ENCODE results near the gene NMBR. TPM values are rescaled to one million over a fixed set of nuclear protein-coding genes. Genes with fewer than 3 reads are reported as not detected.

The NMBR gene
- total RNA-seq, 1 experiment from 2014 or later: not detected

DNA sequence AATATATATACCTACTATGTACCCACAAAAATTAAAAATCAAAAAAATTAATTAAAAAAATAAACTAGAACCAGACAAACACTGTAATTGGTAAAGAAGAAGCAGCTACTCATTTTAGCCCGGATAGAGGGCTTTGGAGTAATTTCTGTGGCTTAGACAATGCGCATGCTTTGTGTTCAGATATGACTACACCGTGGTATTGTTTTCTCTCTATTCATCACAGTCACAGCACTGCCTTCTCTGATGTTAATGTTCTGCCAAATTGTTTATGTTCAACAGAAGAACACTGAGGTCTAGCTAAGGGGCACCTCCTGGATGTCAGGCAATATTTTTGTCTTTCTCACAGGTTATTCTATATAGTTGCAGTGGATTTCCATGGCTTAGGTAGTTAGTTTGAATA lies 91.7 kb downstream of the NMBR start:
- no peaks in the 10 kb centered on the region for H3K79me2 ChIP-seq (ENCODE audit: low read length)
- no peak overlapping the region for H3K27ac ChIP-seq (ENCODE audit: low read length)
- intact Hi-C loops (cut with micrococcal nuclease): no loop called here
- no peak overlapping the region for H3K4me3 ChIP-seq (ENCODE audit: low read length)
- no peak overlapping the region for H2AFZ ChIP-seq (ENCODE audit: low read length)
- H3K36me3 ChIP-seq (ENCODE audit: low read depth, low read length): no peaks in the 10 kb centered on the region
- no peaks in the 10 kb centered on the region for H4K20me1 ChIP-seq (ENCODE audit: low read length)
- no peaks in the 10 kb centered on the region for H3K27me3 ChIP-seq (ENCODE audit: low read length)
- no peaks in the 10 kb centered on the region for H3K4me1 ChIP-seq (ENCODE audit: insufficient read depth, low read length)
- CTCF ChIA-PET: no interaction called here
- POLR2A ChIA-PET (ENCODE audit: unreplicated experiment): no interaction called here
- no peaks in the 10 kb centered on the region for H3K9me3 ChIP-seq (ENCODE audit: low read length)
- TF ChIP-seq, protein P1, sequence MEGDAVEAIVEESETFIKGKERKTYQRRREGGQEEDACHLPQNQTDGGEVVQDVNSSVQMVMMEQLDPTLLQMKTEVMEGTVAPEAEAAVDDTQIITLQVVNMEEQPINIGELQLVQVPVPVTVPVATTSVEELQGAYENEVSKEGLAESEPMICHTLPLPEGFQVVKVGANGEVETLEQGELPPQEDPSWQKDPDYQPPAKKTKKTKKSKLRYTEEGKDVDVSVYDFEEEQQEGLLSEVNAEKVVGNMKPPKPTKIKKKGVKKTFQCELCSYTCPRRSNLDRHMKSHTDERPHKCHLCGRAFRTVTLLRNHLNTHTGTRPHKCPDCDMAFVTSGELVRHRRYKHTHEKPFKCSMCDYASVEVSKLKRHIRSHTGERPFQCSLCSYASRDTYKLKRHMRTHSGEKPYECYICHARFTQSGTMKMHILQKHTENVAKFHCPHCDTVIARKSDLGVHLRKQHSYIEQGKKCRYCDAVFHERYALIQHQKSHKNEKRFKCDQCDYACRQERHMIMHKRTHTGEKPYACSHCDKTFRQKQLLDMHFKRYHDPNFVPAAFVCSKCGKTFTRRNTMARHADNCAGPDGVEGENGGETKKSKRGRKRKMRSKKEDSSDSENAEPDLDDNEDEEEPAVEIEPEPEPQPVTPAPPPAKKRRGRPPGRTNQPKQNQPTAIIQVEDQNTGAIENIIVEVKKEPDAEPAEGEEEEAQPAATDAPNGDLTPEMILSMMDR (conservative IDR thresholded peaks at IDR 0.05; ENCODE audit: low read depth, low read length): no peak
- no peak for TF ChIP-seq EZH2phosphoT487 (IDR thresholded peaks at IDR 0.05; ENCODE audit: borderline replicate concordance, low read length)
- no peak for TF ChIP-seq EZH2 (IDR thresholded peaks at IDR 0.05; ENCODE audit: low read length, unreplicated experiment)
- DNase-seq (no peak), ATAC-seq (no peak)
- no peak overlapping the region for H3K9ac ChIP-seq (ENCODE audit: low read length)
- no peaks in the 10 kb centered on the region for H3K9me2 ChIP-seq (replicated peaks; ENCODE audit: low read length)
- no peaks in the 10 kb centered on the region for H3F3A ChIP-seq (ENCODE audit: low read length, unreplicated experiment)
- H3K4me2 ChIP-seq (ENCODE audit: low read length): no peak overlapping the region
- BruUV-seq (replicated peaks): no TSS peak

DNA sequence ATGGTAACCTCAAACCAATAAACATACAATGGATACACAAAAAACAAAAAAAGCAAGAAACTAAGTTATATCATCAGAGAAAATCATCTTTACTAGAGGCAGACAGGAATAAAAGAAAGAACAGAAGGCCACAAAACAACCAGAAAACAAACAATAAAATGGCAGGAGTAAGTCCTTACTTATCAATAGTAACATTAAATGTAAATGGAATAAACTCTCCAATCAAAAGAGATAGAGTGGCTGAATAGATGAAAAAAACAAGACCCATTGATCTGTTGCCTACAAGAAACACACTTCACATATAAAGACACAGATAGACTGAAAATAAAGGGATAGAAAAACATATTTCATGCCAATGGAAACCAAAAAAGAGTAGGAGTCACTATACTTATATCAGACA lies 95.5 kb downstream of the NMBR start:
- Histone ChIP-seq H3F3A (ENCODE audit: low read length, unreplicated experiment) (no peaks in the 10 kb centered on the region), H3K36me3 (ENCODE audit: low read depth, low read length) (no peaks in the 10 kb centered on the region), H3K27ac (ENCODE audit: low read length) (no peak overlapping the region), H3K27me3 (ENCODE audit: low read length) (no peaks in the 10 kb centered on the region), H3K79me2 (ENCODE audit: low read length) (no peaks in the 10 kb centered on the region), H3K4me1 (ENCODE audit: insufficient read depth, low read length) (no peaks in the 10 kb centered on the region), H3K9me2 (replicated peaks; ENCODE audit: low read length) (no peaks in the 10 kb centered on the region), H4K20me1 (ENCODE audit: low read length) (no peaks in the 10 kb centered on the region), H3K4me3 (ENCODE audit: low read length) (no peak overlapping the region), H3K4me2 (ENCODE audit: low read length) (no peak overlapping the region), H2AFZ (ENCODE audit: low read length) (no peak overlapping the region), H3K9me3 (ENCODE audit: low read length) (no peaks in the 10 kb centered on the region), H3K9ac (ENCODE audit: low read length) (no peak overlapping the region)
- TF ChIP-seq EZH2 (IDR thresholded peaks at IDR 0.05; ENCODE audit: low read length, unreplicated experiment) (no peak), EZH2phosphoT487 (IDR thresholded peaks at IDR 0.05; ENCODE audit: borderline replicate concordance, low read length) (no peak)
- TF ChIP-seq, protein P1 (conservative IDR thresholded peaks at IDR 0.05; ENCODE audit: low read depth, low read length): no peak
- ChIA-PET CTCF (no interaction called here), POLR2A (ENCODE audit: unreplicated experiment) (no interaction called here)
- no peak for DNase-seq
- no TSS peak for BruUV-seq (replicated peaks)
- no peak for ATAC-seq
- intact Hi-C loops (cut with micrococcal nuclease): no loop called here

DNA sequence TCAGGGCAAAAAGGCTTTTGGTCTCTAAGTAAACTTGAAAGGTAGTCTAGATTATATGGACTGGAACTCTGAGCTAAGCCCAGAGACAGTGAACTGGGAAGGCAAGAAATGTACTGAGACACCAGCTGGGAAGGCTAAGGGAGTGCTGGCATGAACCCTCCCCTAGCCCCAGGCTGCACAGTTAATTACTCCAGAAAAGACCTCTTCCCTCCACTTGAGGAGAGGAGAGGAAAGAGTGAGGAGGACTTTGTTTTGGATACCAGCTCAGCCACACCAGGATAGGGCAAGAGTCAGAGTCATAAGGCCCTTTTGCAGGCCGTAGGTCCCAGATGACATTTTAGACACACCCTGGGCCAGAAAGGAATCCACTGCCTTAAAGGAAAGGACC lies 98.3 kb downstream of the NMBR start:
- Histone ChIP-seq H3K4me2 (ENCODE audit: low read length) (no peak overlapping the region), H3F3A (ENCODE audit: low read length, unreplicated experiment) (no peaks in the 10 kb centered on the region), H3K79me2 (ENCODE audit: low read length) (no peaks in the 10 kb centered on the region), H3K27me3 (ENCODE audit: low read length) (no peaks in the 10 kb centered on the region), H4K20me1 (ENCODE audit: low read length) (no peaks in the 10 kb centered on the region), H3K4me3 (ENCODE audit: low read length) (no peak overlapping the region), H3K9me2 (replicated peaks; ENCODE audit: low read length) (no peaks in the 10 kb centered on the region), H3K36me3 (ENCODE audit: low read depth, low read length) (no peaks in the 10 kb centered on the region), H3K4me1 (ENCODE audit: insufficient read depth, low read length) (no peaks in the 10 kb centered on the region), H3K9me3 (ENCODE audit: low read length) (no peaks in the 10 kb centered on the region), H3K9ac (ENCODE audit: low read length) (no peak overlapping the region), H2AFZ (ENCODE audit: low read length) (no peak overlapping the region), H3K27ac (ENCODE audit: low read length) (no peak overlapping the region)
- BruUV-seq (replicated peaks): no TSS peak
- ChIA-PET CTCF (no interaction called here), POLR2A (ENCODE audit: unreplicated experiment) (no interaction called here)
- ATAC-seq (no peak), DNase-seq (no peak)
- intact Hi-C loops (cut with micrococcal nuclease): loop anchor here (5.0 kb wide), 3 partner anchors 36 to 371 kb away; no protein-coding TSS in a partner anchor
- TF ChIP-seq, protein P1 (conservative IDR thresholded peaks at IDR 0.05; ENCODE audit: low read depth, low read length): no peak
- TF ChIP-seq EZH2phosphoT487 (IDR thresholded peaks at IDR 0.05; ENCODE audit: borderline replicate concordance, low read length): no peak
- TF ChIP-seq EZH2 (IDR thresholded peaks at IDR 0.05; ENCODE audit: low read length, unreplicated experiment): no peak
